Spleen (tissue), 13 donors: ENCODE results near the gene PCDHB3. TPM values are rescaled to one million over a fixed set of nuclear protein-coding genes. Genes with fewer than 3 reads are reported as not detected.

Source experiments
- DNase-seq: peaks from one replicate; pipeline ENCODE4 v3.0.0-alpha.2; 2020
- H3K27ac ChIP-seq, 8 donors: fragments of 200-600 bp; sonication (generic) in 7 of 8; 1 replicate in 4 of 8; 2 replicates in 4 of 8; pipeline versions ENCODE4 v1.5.0 to v1.8.0; 2016 to 2021; ENCODE audit warnings: inconsistent platforms in 4 of 8, mild to moderate bottlenecking in 4 of 8, moderate library complexity in 1 of 8
- H3K27me3 ChIP-seq, 7 donors: fragments of 200-600 bp; sonication (generic) in 6 of 7; replicated peaks in 1 of 7; 1 replicate in 4 of 7; 2 replicates in 3 of 7; pipeline versions ENCODE4 v1.5.0 to v1.8.0; 2016 to 2021; ENCODE audit warnings: inconsistent platforms in 3 of 7, mild to moderate bottlenecking in 1 of 7
- H3K36me3 ChIP-seq, 6 donors: fragments of 200-600 bp; sonication (generic) in 5 of 6; 1 replicate in 4 of 6; 2 replicates in 2 of 6; pipeline versions ENCODE4 v1.5.0 to v1.8.0; 2016 to 2021; ENCODE audit warnings: inconsistent platforms in 2 of 6
- H3K4me1 ChIP-seq, 6 donors: fragments of 200-600 bp; sonication (generic) in 5 of 6; 1 replicate in 3 of 6; 2 replicates in 3 of 6; pipeline versions ENCODE4 v1.5.0 to v1.8.0; 2016 to 2021; ENCODE audit warnings: inconsistent platforms in 3 of 6
- H3K4me3 ChIP-seq, 8 donors: fragments of 200-600 bp; sonication (generic) in 7 of 8; 1 replicate in 4 of 8; 2 replicates in 4 of 8; pipeline versions ENCODE4 v1.5.0 to v1.8.0; 2016 to 2021; ENCODE audit warnings: inconsistent platforms in 4 of 8, mild to moderate bottlenecking in 4 of 8, moderate library complexity in 2 of 8
- H3K9me3 ChIP-seq, 8 donors: fragments of 200-600 bp; sonication (generic) in 7 of 8; 1 replicate in 4 of 8; 2 replicates in 4 of 8; pipeline versions ENCODE4 v1.5.0 to v1.8.0; 2016 to 2021; ENCODE audit warnings: inconsistent platforms in 4 of 8
- CTCF ChIP-seq, 11 experiments: fragments of 200-600 bp in 7 of 11; fragments of 450-650 bp in 4 of 11; sonication (generic) in 4 of 11; IDR thresholded peaks in 8 of 11; conservative IDR thresholded peaks in 3 of 11; 1 replicate in 7 of 11; 2 replicates in 4 of 11; pipeline versions ENCODE4 v1.4.0 to v1.8.0; 2016 to 2021; ENCODE audit warnings: antibody characterized with exemption in 11 of 11, inconsistent platforms in 4 of 11, mild to moderate bottlenecking in 1 of 11
- POLR2A ChIP-seq, 3 donors: fragments of 450-650 bp; IDR thresholded peaks; one replicate each; pipeline ENCODE4 v1.5.1; 2017; ENCODE audit warnings: antibody characterized with exemption in 3 of 3, mild to moderate bottlenecking in 1 of 3
- POLR2AphosphoS5 ChIP-seq, 3 donors: sonication (generic); formaldehyde crosslinking; IDR thresholded peaks; one replicate each; pipeline ENCODE4 v1.5.1; 2017; ENCODE audit warnings: antibody characterized with exemption in 3 of 3
- WGBS, 5 donors: extraction: QIAGEN DNeasy Blood & Tissue Kit in 3 of 5; methylation state at CpG; one replicate each; pipeline versions ENCODE4 v1.1.5 to v1.1.7; 2013 to 2018; 5-methylcytosine and 5-hydroxymethylcytosine counted together
- intact Hi-C: fragments of 100-400 bp; cut with DNase I; formaldehyde crosslinking; loops from one replicate; pipeline ENCODE4 v1.15.0; 2023; ENCODE audit warnings: low total_unique reads
- long read RNA-seq, 2 donors: transcript quantifications; one replicate each; lab custom pipeline, GENCODE V29; 2026
- polyA plus RNA-seq, 3 donors: library from polyadenylated mRNA; stranded (reverse); fragments of 200-250 nt; gene quantifications; one replicate each; pipeline ENCODE4 v1.2.1, GENCODE V29; 2013
- total RNA-seq, 7 donors: library from RNA; depleted of rRNA in 3 of 7; stranded (reverse); fragments of >200 nt in 3 of 7; fragmentation: NEBNext Ultra II Directional in 4 of 7; extraction: Animal tissue kit (Norgen Biotek cat#: 25700) in 4 of 7; gene quantifications; one replicate each; pipeline versions ENCODE4 v1.1.0 to v1.2.1, GENCODE V29; 2016 to 2021
- donor health status: healthy with polysubstance abuse.
- donor health status: DM: no; HTN: no; CAD: no; lungs with moderate emphysema.
- donor health status: DM: no; HTN: no; CAD: no.
- donor health status: Bipolar disorder and iron deficiency.
- donor health status: healthy.
- donor health status: DM: no; HTN: no; CAD: no.
- donor health status: DM: yes; HTN: yes; CAD: no.

The PCDHB3 gene
- total RNA-seq (1 to 10 TPM in 4 of 7 donors, under 1 TPM in 3; 0.34 to 3.1 (median 1.1) TPM), polyA plus RNA-seq (under 1 TPM in 2 of 3 donors, not detected in 1; 0.08 to 0.26 TPM)
- long read RNA-seq, donor 1: 0 reads
- long read RNA-seq, donor 2, partial matches to known transcripts: 0 of 1 reads
- long read RNA-seq, donor 2, other reads (novel, unspliced or antisense): 0 of 1 reads

GRCh38 chr5:141100243-141100805 lies at the start of gene PCDHB3:
Gene PCDHB3 (plus strand): TSS chr5:141100473. CDS start chr5:141100650, 177 bp downstream.
- DNase-seq: no peak
- Histone ChIP-seq H3K27ac (no peak within 1 kb of the TSS), H3K4me1 (no peaks in the 10 kb centered on the region), H3K4me3 (peak within 1 kb of the TSS in 3 of 8 donors; percentile 1 to 30 (median 29)), H3K36me3 (no peaks in the 10 kb centered on the region), H3K27me3 (peaks cover 0 to 72% (median 0%) of the 10 kb centered on the region in 7 donors), H3K9me3 (peaks cover 0 to 77% (median 32%) of the 10 kb centered on the region in 8 donors)
- no peak for TF ChIP-seq POLR2A (IDR thresholded peaks at IDR 0.05)
- TF ChIP-seq CTCF (IDR thresholded peaks at IDR 0.05 in 8 of 11, conservative IDR thresholded peaks at IDR 0.05 in 3 of 11): peak in 4 of 11 experiments; percentile 8 to 19 (median 13)
- WGBS, 5 donors: 18 to 23% (median 22%) methylated on average over 19 of the region's 19 CpGs
- intact Hi-C loops: no loop called here

DNA sequence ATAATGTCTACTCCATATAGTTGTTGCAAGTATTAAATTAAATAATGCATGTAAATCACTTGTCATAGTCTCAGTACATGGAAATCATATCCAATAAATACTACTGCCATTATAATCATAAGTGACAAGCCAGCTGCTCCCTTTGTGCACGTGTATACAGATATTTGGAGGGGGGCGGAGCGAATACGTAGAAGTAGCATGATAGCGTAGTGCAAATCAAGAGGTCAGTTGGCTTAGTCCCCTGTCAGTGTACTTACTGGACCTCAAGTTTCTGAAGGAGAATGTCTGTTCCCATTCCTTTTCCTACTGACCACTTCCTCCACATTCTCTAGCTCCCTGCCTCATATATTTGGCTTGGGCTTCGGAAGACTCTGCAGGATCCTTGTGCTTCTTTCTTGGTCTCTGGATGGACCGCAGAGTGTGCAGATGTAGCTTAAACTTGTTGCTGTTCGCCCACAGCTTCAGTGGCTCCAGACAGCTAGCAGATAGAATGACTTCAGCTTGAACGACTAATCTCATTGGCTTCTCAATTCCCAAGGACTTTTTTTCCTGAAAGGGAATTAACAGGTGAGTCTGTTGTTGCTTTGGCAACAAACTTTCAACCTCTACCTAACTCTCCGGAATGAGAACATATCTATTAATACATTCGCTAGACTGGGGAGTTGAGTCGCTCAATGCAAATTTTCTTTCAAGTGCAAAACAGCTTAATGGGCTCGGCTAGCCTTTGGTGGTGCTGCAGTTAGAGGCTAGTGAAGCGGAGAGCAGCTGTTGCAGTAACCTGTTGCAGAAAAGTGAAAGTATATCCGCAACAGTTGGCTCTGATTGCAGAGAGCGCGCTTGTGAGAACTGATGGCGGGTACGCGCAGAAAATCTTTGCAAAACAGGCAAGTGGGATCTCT lies 49.4 kb upstream of the PCDHB3 start, which contains the start of gene PCDHB1:
Gene PCDHB1, plus strand, starts transcription at position 753 of the 899 bp plus-strand sequence. Its CDS starts 97 bp downstream, at position 850.
- peaks cover 0 to 28% (median 0%) of the 10 kb centered on the region in 8 donors for H3K9me3 ChIP-seq
- no peaks in the 10 kb centered on the region for H3K4me1 ChIP-seq
- WGBS, 5 donors: 25 to 34% (median 25%) methylated on average over 20 of the region's 20 CpGs
- H3K27ac ChIP-seq: no peak within 1 kb of the TSS
- H3K4me3 ChIP-seq: peak within 1 kb of the TSS; percentile 21 to 64 (median 31)
- DNase-seq: no peak
- H3K36me3 ChIP-seq: no peaks in the 10 kb centered on the region
- intact Hi-C loops: no loop called here
- TF ChIP-seq CTCF (IDR thresholded peaks at IDR 0.05 in 8 of 11, conservative IDR thresholded peaks at IDR 0.05 in 3 of 11) (no peak), POLR2AphosphoS5 (IDR thresholded peaks at IDR 0.05) (no peak)
- H3K27me3 ChIP-seq: peaks cover 0 to 71% (median 7%) of the 10 kb centered on the region in 7 donors

- DNase-seq: no peak
- Histone ChIP-seq H3K4me1 (no peaks in the 10 kb centered on the region), H3K9me3 (peaks cover 0 to 28% (median 0%) of the 10 kb centered on the region in 8 donors), H3K27me3 (peaks cover 0 to 67% (median 7%) of the 10 kb centered on the region in 7 donors), H3K27ac (no peak overlapping the region), H3K36me3 (no peaks in the 10 kb centered on the region), H3K4me3 (peak overlapping the region; percentile 21 to 64 (median 31))
- WGBS, 5 donors: 11 to 30% (median 17%) methylated on average over 13 to 19 of the region's 19 CpGs
- no peak for TF ChIP-seq CTCF (IDR thresholded peaks at IDR 0.05 in 8 of 11, conservative IDR thresholded peaks at IDR 0.05 in 3 of 11)
- no peak for TF ChIP-seq POLR2A (IDR thresholded peaks at IDR 0.05)
- no peak for TF ChIP-seq POLR2AphosphoS5 (IDR thresholded peaks at IDR 0.05)
- intact Hi-C loops: no loop called here
Observed at GRCh38 chr5:141051521-141051866, 48.8 kb upstream of the PCDHB3 start.
